BE2C (cell line): ENCODE data around the gene TRAPPC2B.
"Not testable (repeated sequence)": the region's sequence is repeated elsewhere in the genome, so short reads cannot be mapped to it uniquely, and the experiment has no call there.

Source experiments
- DNase-seq: peaks from one replicate; pipeline ENCODE4 v3.0.0-alpha.2; 2020
- H3K27me3 ChIP-seq: fragments of 250-450 bp; sonication (Bioruptor Pico); 2 replicates; pipeline ENCODE4 v1.5.1; 2020; ENCODE audit warnings: mild to moderate bottlenecking
- H3K36me3 ChIP-seq: fragments of 250-450 bp; sonication (Bioruptor Pico); 2 replicates; pipeline ENCODE4 v1.5.1; 2020; ENCODE audit warnings: mild to moderate bottlenecking
- H3K4me1 ChIP-seq: fragments of 250-450 bp; sonication (Bioruptor Pico); 2 replicates; pipeline ENCODE4 v1.5.1; 2020
- H3K4me3 ChIP-seq: 2 replicates; pipeline ENCODE4 v1.5.1; 2011; ENCODE audit warnings: low read depth, low read length
- H3K9me3 ChIP-seq: fragments of 250-450 bp; sonication (Bioruptor Pico); 2 replicates; pipeline ENCODE4 v1.5.1; 2020
- CTCF ChIP-seq: IDR thresholded peaks from 2 replicates; pipeline ENCODE4 v1.5.1; 2012; ENCODE audit warnings: mild to moderate bottlenecking, low read depth, low read length

TRAPPC2B gene

DNA sequence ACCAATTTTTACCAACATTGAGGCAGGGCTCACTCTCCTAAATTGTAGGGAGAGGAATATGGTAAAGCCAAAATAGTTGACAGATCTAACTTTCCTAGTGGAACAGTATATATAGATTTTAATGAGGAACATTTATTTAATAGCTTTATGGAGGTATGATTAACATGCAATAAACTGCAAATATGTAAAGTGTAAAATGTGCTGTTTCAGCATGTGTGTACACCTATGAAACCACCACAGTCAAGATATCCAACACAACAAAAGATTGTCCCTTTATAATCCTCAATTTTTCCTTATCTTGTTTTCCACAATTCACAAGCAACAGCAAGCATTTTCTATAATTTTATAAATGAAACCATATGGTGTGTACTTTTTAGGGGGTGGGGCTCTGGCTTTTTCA, 4.1 kb upstream of the TRAPPC2B start:
- H3K4me1 ChIP-seq, result no peaks in the 10 kb centered on the region
- no peak overlapping the region for H3K4me3 ChIP-seq
- peaks cover 40% of the 10 kb centered on the region for H3K36me3 ChIP-seq
- H3K9me3 ChIP-seq, result no peaks in the 10 kb centered on the region
- H3K27me3 ChIP-seq, result no peaks in the 10 kb centered on the region
- DNase-seq, result no peak
- no peak for TF ChIP-seq CTCF

- Histone ChIP-seq H3K9me3 (no peaks in the 10 kb centered on the region), H3K27me3 (no peaks in the 10 kb centered on the region), H3K4me1 (no peaks in the 10 kb centered on the region), H3K36me3 (peaks cover 11% of the 10 kb centered on the region), H3K4me3 (peak overlapping the region; percentile 73)
- DNase-seq, result no peak
- no peak for TF ChIP-seq CTCF
Measured at GRCh38 chr19:57362419-57362818, 932 bp upstream of the TRAPPC2B start.

GRCh38 chr19:57363688-57364181, 384 bp downstream of the TRAPPC2B start:
- Histone ChIP-seq H3K4me1 (no peaks in the 10 kb centered on the region), H3K36me3 (peaks cover 2% of the 10 kb centered on the region; the same call in 1 of the 2 replicates), H3K9me3 (no peaks in the 10 kb centered on the region), H3K27me3 (no peaks in the 10 kb centered on the region), H3K4me3 (peak overlapping the region; percentile 91)
- no peak for DNase-seq
- TF ChIP-seq CTCF, result no peak

DNA sequence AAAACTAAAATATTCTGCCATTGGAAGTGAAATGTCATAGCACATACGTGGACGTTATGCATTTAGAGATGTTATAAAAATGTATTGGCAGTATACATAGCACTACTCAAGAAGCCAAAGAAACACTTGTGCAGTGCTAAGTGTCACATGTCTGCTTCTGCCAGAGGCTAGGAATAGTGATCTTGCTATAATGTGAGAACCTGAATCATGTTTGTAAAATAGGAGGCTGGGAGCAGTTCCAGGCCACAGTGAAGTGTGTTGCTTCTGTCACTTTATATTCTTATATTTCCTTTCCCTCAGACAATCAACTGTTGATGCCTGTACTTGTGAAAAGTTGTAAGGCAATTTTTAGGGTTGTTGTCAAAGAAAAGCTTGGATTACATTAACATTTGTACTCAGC, 3.4 kb downstream of the TRAPPC2B start:
- Histone ChIP-seq H3K4me1 (no peaks in the 10 kb centered on the region), H3K9me3 (no peaks in the 10 kb centered on the region), H3K27me3 (no peaks in the 10 kb centered on the region), H3K36me3 (no peaks in the 10 kb centered on the region), H3K4me3 (no peak overlapping the region)
- no peak for DNase-seq
- TF ChIP-seq CTCF, result no peak

DNA sequence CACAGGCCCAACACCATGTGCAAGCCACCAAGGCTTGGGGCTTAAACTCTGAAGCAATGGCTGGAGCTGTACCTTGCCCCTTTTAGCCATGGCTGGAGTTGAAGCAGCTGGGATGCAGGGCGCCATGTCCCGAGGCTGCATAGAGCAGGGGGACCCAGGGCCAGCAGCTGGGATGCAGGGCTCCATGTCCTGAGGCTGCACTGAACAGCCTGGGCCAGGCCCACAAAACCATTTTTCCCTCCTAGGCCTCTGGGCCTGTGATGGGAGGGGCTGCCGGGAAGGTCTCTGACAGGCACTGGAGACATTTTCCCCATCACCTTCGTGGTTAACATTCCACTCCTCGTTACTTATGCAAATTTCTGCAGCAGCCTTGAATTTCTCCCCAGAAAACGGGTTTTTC, 10.8 kb downstream of the TRAPPC2B start:
- Histone ChIP-seq H3K4me3 (no peak overlapping the region), H3K4me1 (no peaks in the 10 kb centered on the region), H3K36me3 (no peaks in the 10 kb centered on the region), H3K27me3 (no peaks in the 10 kb centered on the region), H3K9me3 (peaks cover 6% of the 10 kb centered on the region)
- no peak for DNase-seq
- no peak for TF ChIP-seq CTCF

- not testable (repeated sequence) for DNase-seq, H3K4me1 ChIP-seq, H3K36me3 ChIP-seq, H3K4me3 ChIP-seq, H3K9me3 ChIP-seq, H3K27me3 ChIP-seq
Measured at GRCh38 chr19:57374647-57375046, 11.3 kb downstream of the TRAPPC2B start.

- peaks cover 6% of the 10 kb centered on the region for H3K9me3 ChIP-seq
- no peaks in the 10 kb centered on the region for H3K36me3 ChIP-seq
- no peaks in the 10 kb centered on the region for H3K4me1 ChIP-seq
- no peak overlapping the region for H3K4me3 ChIP-seq
- no peak for DNase-seq
- no peak for TF ChIP-seq CTCF
- H3K27me3 ChIP-seq, result no peaks in the 10 kb centered on the region
Measured at GRCh38 chr19:57376151-57376550, 12.8 kb downstream of the TRAPPC2B start.
